Endothelial cell of umbilical vein (primary cell): ENCODE data around the gene FRS3.

Experiments
- POLR2AphosphoS5 ChIP-seq: IDR thresholded peaks from 2 replicates; pipeline ENCODE4 v1.6.1; 2012; ENCODE audit warnings: low read depth, mild to moderate bottlenecking, control low read depth, low read length, moderate library complexity; ENCODE audit not compliant: insufficient read depth
- TF ChIP-seq, protein P1 (sequence below), 2 donors: IDR thresholded peaks; 1 replicate in 1 of 2; 2 replicates in 1 of 2; pipeline ENCODE4 v1.5.1; 2011; ENCODE audit warnings: low read length in 2 of 2, mild to moderate bottlenecking in 2 of 2, moderate library complexity in 2 of 2, control low read depth in 1 of 2, inconsistent platforms in 1 of 2, low read depth in 1 of 2; ENCODE audit not compliant: insufficient read depth in 1 of 2; ENCODE audit errors: extremely low read depth in 1 of 2

DNA sequence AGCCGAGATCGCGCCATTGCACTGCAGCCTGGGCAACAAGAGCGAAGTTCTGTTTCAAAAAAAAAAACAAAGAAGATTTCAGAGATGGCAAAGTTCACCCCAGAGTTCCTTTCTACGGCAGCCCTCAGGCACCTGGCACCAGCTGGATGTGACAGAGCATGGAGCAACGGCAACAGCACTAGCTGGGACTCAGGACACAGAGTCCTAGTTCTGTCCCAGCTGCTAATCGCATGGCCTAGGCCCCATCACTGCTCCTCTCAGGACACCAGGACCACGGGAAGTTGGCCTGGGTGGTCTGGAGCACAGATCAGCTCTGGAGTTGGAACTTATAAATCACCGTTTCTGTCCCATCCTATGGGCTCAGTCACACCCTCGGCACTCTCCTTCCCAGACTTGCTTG lies 33.6 kb downstream of the FRS3 start:
- TF ChIP-seq POLR2AphosphoS5 = no peak
- TF ChIP-seq, protein P1, sequence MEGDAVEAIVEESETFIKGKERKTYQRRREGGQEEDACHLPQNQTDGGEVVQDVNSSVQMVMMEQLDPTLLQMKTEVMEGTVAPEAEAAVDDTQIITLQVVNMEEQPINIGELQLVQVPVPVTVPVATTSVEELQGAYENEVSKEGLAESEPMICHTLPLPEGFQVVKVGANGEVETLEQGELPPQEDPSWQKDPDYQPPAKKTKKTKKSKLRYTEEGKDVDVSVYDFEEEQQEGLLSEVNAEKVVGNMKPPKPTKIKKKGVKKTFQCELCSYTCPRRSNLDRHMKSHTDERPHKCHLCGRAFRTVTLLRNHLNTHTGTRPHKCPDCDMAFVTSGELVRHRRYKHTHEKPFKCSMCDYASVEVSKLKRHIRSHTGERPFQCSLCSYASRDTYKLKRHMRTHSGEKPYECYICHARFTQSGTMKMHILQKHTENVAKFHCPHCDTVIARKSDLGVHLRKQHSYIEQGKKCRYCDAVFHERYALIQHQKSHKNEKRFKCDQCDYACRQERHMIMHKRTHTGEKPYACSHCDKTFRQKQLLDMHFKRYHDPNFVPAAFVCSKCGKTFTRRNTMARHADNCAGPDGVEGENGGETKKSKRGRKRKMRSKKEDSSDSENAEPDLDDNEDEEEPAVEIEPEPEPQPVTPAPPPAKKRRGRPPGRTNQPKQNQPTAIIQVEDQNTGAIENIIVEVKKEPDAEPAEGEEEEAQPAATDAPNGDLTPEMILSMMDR (IDR thresholded peaks at IDR 0.05; ENCODE audit: extremely low read depth in 1 of 2, insufficient read depth in 1 of 2, low read depth in 1 of 2, low read length in 2 of 2) = no peak
